ENCODE data around the gene FLRT2.

DNA sequence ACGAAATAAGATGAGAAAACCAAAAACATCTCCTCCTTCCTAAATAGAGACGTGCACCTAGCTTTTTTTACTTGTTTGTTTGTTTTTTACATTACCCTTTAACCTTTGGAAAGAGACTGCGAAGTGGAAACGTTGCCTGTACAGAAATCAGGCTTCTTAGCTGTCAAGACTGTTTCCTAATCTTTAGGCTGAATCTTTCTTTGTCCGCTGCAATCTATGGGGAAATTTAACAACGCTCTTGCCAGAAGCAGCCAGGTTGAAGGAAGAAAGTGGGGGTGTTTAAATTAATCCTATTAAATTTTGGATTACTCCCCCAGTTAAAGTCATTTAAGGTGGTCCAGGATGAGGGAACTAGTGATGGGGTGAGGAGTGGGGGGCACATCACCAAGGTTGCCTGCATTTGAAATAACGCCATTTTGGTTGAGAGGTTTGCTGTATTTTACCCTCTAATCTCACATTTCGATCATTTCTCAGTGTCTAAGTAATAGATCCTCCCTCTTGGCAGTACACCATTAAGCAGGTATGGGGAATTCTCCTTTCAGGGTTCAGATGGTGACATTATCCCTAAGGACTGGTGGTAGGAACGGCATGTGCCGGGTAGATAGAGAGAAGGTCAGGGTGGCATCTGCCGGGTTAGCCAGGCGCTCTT lies 2.6 kb downstream of the FLRT2 start:
- TF ChIP-seq, protein P1, sequence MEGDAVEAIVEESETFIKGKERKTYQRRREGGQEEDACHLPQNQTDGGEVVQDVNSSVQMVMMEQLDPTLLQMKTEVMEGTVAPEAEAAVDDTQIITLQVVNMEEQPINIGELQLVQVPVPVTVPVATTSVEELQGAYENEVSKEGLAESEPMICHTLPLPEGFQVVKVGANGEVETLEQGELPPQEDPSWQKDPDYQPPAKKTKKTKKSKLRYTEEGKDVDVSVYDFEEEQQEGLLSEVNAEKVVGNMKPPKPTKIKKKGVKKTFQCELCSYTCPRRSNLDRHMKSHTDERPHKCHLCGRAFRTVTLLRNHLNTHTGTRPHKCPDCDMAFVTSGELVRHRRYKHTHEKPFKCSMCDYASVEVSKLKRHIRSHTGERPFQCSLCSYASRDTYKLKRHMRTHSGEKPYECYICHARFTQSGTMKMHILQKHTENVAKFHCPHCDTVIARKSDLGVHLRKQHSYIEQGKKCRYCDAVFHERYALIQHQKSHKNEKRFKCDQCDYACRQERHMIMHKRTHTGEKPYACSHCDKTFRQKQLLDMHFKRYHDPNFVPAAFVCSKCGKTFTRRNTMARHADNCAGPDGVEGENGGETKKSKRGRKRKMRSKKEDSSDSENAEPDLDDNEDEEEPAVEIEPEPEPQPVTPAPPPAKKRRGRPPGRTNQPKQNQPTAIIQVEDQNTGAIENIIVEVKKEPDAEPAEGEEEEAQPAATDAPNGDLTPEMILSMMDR (conservative IDR thresholded peaks at IDR 0.05; ENCODE audit: low read depth, low read length), result no peak
- TF ChIP-seq POLR2A (IDR thresholded peaks at IDR 0.05; ENCODE audit: low read depth, low read length), result no peak
- no peak for TF ChIP-seq RFX5 (IDR thresholded peaks at IDR 0.05; ENCODE audit: low read depth, low read length)
- TF ChIP-seq, protein P2, sequence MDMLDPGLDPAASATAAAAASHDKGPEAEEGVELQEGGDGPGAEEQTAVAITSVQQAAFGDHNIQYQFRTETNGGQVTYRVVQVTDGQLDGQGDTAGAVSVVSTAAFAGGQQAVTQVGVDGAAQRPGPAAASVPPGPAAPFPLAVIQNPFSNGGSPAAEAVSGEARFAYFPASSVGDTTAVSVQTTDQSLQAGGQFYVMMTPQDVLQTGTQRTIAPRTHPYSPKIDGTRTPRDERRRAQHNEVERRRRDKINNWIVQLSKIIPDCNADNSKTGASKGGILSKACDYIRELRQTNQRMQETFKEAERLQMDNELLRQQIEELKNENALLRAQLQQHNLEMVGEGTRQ (IDR thresholded peaks at IDR 0.05; ENCODE audit: low read depth, low read length), result no peak
- TF ChIP-seq MXI1 (IDR thresholded peaks at IDR 0.05; ENCODE audit: borderline replicate concordance, low read depth, low read length), result no peak
- TF ChIP-seq FOS (IDR thresholded peaks at IDR 0.05; ENCODE audit: low read depth, low read length), result no peak
- no peak for TF ChIP-seq MAFK (IDR thresholded peaks at IDR 0.05; ENCODE audit: low read depth, low read length)
- TF ChIP-seq, protein P3, sequence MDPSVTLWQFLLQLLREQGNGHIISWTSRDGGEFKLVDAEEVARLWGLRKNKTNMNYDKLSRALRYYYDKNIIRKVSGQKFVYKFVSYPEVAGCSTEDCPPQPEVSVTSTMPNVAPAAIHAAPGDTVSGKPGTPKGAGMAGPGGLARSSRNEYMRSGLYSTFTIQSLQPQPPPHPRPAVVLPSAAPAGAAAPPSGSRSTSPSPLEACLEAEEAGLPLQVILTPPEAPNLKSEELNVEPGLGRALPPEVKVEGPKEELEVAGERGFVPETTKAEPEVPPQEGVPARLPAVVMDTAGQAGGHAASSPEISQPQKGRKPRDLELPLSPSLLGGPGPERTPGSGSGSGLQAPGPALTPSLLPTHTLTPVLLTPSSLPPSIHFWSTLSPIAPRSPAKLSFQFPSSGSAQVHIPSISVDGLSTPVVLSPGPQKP (IDR thresholded peaks at IDR 0.05; ENCODE audit: borderline replicate concordance, low read depth, low read length), result no peak
- TF ChIP-seq NFE2L2 (IDR thresholded peaks at IDR 0.05; ENCODE audit: low read depth, low read length), result no peak
